ENCODE results near the gene SIL1.

The SIL1 gene

GRCh38 chr5:138986186-138986800, 211.9 kb downstream of the SIL1 start:
- DNase-seq (ENCODE audit: insufficient read length) (no peak), FAIRE-seq (no peak)
- TF ChIP-seq POLR2A (IDR thresholded peaks at IDR 0.05; ENCODE audit: low read depth, low read length) (no peak), TAF1 (IDR thresholded peaks at IDR 0.05; ENCODE audit: borderline replicate concordance, low read depth, low read length) (no peak), POLR2AphosphoS5 (IDR thresholded peaks at IDR 0.05; ENCODE audit: low read depth, low read length) (no peak)

GRCh38 chr5:138985683-138986082, 212.5 kb downstream of the SIL1 start:
- TF ChIP-seq TAF1 (IDR thresholded peaks at IDR 0.05; ENCODE audit: borderline replicate concordance, low read depth, low read length): no peak
- no peak for TF ChIP-seq POLR2A (IDR thresholded peaks at IDR 0.05; ENCODE audit: low read depth, low read length)
- no peak for TF ChIP-seq POLR2AphosphoS5 (IDR thresholded peaks at IDR 0.05; ENCODE audit: low read depth, low read length)
- DNase-seq (ENCODE audit: insufficient read length): no peak
- FAIRE-seq: no peak

DNA sequence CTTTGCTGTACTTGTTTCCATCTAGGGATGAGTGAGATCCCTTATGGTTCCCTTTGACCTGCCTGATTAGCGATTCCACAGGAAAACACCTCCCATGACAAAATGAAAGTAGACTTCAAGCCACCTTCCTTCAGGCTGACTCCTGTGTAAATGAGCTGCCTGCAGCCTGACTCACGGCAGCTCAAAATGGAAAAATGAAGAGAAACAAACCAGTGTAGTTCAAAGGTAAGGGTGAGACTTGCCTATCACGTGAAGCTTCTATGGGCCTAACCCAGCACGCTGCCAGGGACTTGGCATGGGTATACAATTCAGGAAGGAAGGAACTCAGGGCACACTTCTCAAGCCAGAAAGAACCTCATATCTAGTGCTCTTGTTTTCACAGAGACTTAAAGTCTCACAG, 212.9 kb downstream of the SIL1 start:
- no peak for FAIRE-seq
- DNase-seq (ENCODE audit: insufficient read length): no peak

DNA sequence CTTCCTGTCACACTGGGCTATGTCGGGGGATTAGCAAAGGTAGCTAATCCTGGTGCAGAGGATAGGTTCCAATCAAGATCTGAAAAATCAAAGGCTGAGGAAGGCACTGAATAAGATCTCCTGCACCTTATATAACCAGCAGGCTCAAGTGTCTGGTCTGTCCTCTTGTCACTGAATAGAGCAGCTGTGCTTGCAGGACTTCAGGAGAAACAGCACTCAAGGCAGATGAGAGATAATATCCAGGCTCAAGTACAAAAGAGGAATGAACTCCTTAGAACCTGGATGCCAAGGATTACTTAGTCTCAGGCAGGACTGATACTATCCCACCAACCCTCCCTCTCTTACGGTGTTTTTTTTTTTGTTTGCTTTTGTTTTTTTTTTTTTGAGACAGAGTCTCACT, 214.2 kb downstream of the SIL1 start:
- TF ChIP-seq TAF1 (IDR thresholded peaks at IDR 0.05; ENCODE audit: borderline replicate concordance, low read depth, low read length): no peak
- no peak for TF ChIP-seq POLR2A (IDR thresholded peaks at IDR 0.05; ENCODE audit: low read depth, low read length)
- no peak for TF ChIP-seq POLR2AphosphoS5 (IDR thresholded peaks at IDR 0.05; ENCODE audit: low read depth, low read length)
- DNase-seq (ENCODE audit: insufficient read length): no peak
- no peak for FAIRE-seq

More for the DNA sequence above, 212.9 kb downstream of the SIL1 start:
- TF ChIP-seq POLR2AphosphoS5 (IDR thresholded peaks at IDR 0.05; ENCODE audit: low read depth, low read length) (no peak), TAF1 (IDR thresholded peaks at IDR 0.05; ENCODE audit: borderline replicate concordance, low read depth, low read length) (no peak), POLR2A (IDR thresholded peaks at IDR 0.05; ENCODE audit: low read depth, low read length) (no peak)

DNA sequence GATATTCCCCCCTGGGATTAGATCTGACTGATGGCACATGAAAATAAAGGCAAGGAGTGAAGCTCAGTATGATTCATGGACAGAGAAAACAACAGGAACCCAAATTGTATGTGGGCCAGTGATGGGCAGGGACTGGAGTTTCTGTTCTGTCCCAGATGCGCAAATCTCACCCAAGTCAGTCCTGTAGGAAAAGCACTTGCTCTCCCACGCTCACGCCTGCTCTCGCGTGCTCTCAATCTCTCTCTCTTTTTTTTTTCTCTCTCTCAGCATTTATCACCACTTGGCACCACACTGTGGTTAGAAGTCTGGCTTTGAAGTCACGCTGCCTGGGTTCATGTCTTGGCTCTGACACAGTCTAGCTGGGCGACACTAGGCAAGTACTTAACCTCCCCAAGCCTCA, 216.6 kb downstream of the SIL1 start:
- FAIRE-seq (no peak), DNase-seq (ENCODE audit: insufficient read length) (no peak)
- TF ChIP-seq POLR2AphosphoS5 (IDR thresholded peaks at IDR 0.05; ENCODE audit: low read depth, low read length) (no peak), TAF1 (IDR thresholded peaks at IDR 0.05; ENCODE audit: borderline replicate concordance, low read depth, low read length) (no peak), POLR2A (IDR thresholded peaks at IDR 0.05; ENCODE audit: low read depth, low read length) (no peak)

DNA sequence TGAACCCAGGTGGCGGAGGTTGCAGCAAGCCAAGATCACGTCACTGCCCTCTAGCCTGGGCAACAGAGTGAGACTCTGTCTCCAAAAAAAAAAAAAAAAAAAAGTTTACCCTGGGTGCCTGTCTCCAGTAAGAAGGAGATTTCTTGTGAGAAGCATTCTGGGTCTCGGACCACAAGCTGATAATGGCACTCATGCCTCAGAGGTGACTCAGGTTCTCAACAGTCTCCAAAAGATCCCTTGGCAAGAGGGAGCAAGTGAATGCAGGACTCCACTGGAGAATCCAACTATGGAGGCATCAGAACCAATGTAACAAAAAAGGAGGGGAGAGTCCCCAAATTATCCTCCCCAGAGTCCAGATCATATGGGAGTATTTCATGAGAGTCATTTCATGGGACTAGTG, 217.0 kb downstream of the SIL1 start:
- no peak for FAIRE-seq
- TF ChIP-seq TAF1 (IDR thresholded peaks at IDR 0.05; ENCODE audit: borderline replicate concordance, low read depth, low read length) (no peak), POLR2A (IDR thresholded peaks at IDR 0.05; ENCODE audit: low read depth, low read length) (no peak), POLR2AphosphoS5 (IDR thresholded peaks at IDR 0.05; ENCODE audit: low read depth, low read length) (no peak)
- DNase-seq (ENCODE audit: insufficient read length): no peak

- FAIRE-seq (no peak), DNase-seq (ENCODE audit: insufficient read length) (no peak)
- TF ChIP-seq POLR2AphosphoS5 (IDR thresholded peaks at IDR 0.05; ENCODE audit: low read depth, low read length) (no peak), TAF1 (IDR thresholded peaks at IDR 0.05; ENCODE audit: borderline replicate concordance, low read depth, low read length) (no peak), POLR2A (IDR thresholded peaks at IDR 0.05; ENCODE audit: low read depth, low read length) (no peak)
Observed at GRCh38 chr5:138980441-138980840, 217.7 kb downstream of the SIL1 start.

GRCh38 chr5:138979684-138980280, 218.4 kb downstream of the SIL1 start:
- TF ChIP-seq POLR2AphosphoS5 (IDR thresholded peaks at IDR 0.05; ENCODE audit: low read depth, low read length): no peak
- TF ChIP-seq TAF1 (IDR thresholded peaks at IDR 0.05; ENCODE audit: borderline replicate concordance, low read depth, low read length): no peak
- TF ChIP-seq POLR2A (IDR thresholded peaks at IDR 0.05; ENCODE audit: low read depth, low read length): no peak

GRCh38 chr5:138978581-138978980, 219.6 kb downstream of the SIL1 start:
- TF ChIP-seq TAF1 (IDR thresholded peaks at IDR 0.05; ENCODE audit: borderline replicate concordance, low read depth, low read length) (no peak), POLR2A (IDR thresholded peaks at IDR 0.05; ENCODE audit: low read depth, low read length) (no peak), POLR2AphosphoS5 (IDR thresholded peaks at IDR 0.05; ENCODE audit: low read depth, low read length) (no peak)
- DNase-seq (ENCODE audit: insufficient read length) (no peak), FAIRE-seq (no peak)

More at GRCh38 chr5:138979684-138980280, 218.4 kb downstream of the SIL1 start:
- FAIRE-seq: no peak
- DNase-seq (ENCODE audit: insufficient read length): no peak

GRCh38 chr5:138978080-138978479, 220.1 kb downstream of the SIL1 start:
- TF ChIP-seq POLR2A (IDR thresholded peaks at IDR 0.05; ENCODE audit: low read depth, low read length) (no peak), TAF1 (IDR thresholded peaks at IDR 0.05; ENCODE audit: borderline replicate concordance, low read depth, low read length) (no peak)
- DNase-seq (ENCODE audit: insufficient read length) (no peak), FAIRE-seq (no peak)

- DNase-seq (ENCODE audit: insufficient read length): no peak
- FAIRE-seq: no peak
- TF ChIP-seq POLR2A (IDR thresholded peaks at IDR 0.05; ENCODE audit: low read depth, low read length) (no peak), TAF1 (IDR thresholded peaks at IDR 0.05; ENCODE audit: borderline replicate concordance, low read depth, low read length) (no peak), POLR2AphosphoS5 (IDR thresholded peaks at IDR 0.05; ENCODE audit: low read depth, low read length) (no peak)
Observed at GRCh38 chr5:138975098-138975847, 222.9 kb downstream of the SIL1 start.
